Endodermal cell (in vitro differentiated cells): ENCODE results near the gene RBBP8. TPM values are rescaled to one million over a fixed set of nuclear protein-coding genes. Genes with fewer than 3 reads are reported as not detected.

Experiments
- DNase-seq: peaks from one replicate; pipeline ENCODE4 v3.0.0-alpha.2; 2017
- H3K27ac ChIP-seq: 2 replicates; pipeline ENCODE4 v1.5.1; 2013; ENCODE audit warnings: mild to moderate bottlenecking, low read depth, low read length, moderate library complexity
- H3K27me3 ChIP-seq: 2 replicates; pipeline ENCODE4 v1.6.1; 2013; ENCODE audit warnings: mild to moderate bottlenecking, low read length, moderate library complexity; ENCODE audit not compliant: insufficient read depth, control insufficient read depth, poor library complexity, severe bottlenecking
- H3K36me3 ChIP-seq: 2 replicates; pipeline ENCODE4 v1.7.0; 2013; ENCODE audit warnings: mild to moderate bottlenecking, low read length, moderate library complexity; ENCODE audit not compliant: control insufficient read depth, insufficient read depth
- H3K4me1 ChIP-seq: one replicate; pipeline ENCODE4 v1.7.0; 2013; ENCODE audit warnings: low read length; ENCODE audit not compliant: control insufficient read depth, insufficient read depth
- H3K4me3 ChIP-seq: 2 replicates; pipeline ENCODE4 v1.5.1; 2013; ENCODE audit warnings: mild to moderate bottlenecking, low read length, moderate library complexity
- H3K9ac ChIP-seq: 2 replicates; pipeline ENCODE4 v1.6.1; 2013; ENCODE audit warnings: mild to moderate bottlenecking, low read length, moderate library complexity; ENCODE audit not compliant: poor library complexity, severe bottlenecking; ENCODE audit errors: extremely low read depth
- H3K9me3 ChIP-seq: 2 replicates; pipeline ENCODE4 v1.6.1; 2013; ENCODE audit warnings: mild to moderate bottlenecking, low read length, moderate library complexity; ENCODE audit not compliant: control insufficient read depth
- H3K27ac Mint-ChIP-seq: 2 replicates; pipeline ENCODE4 v1.8.0; 2020; ENCODE audit warnings: mixed read lengths
- H3K27me3 Mint-ChIP-seq: 2 replicates; pipeline ENCODE4 v1.8.0; 2021; ENCODE audit warnings: mild to moderate bottlenecking, mixed read lengths; ENCODE audit not compliant: insufficient read depth
- H3K36me3 Mint-ChIP-seq: 2 replicates; pipeline ENCODE4 v1.8.0; 2020; ENCODE audit warnings: low read depth, mixed read lengths
- H3K4me1 Mint-ChIP-seq: 2 replicates; pipeline ENCODE4 v1.8.0; 2020; ENCODE audit warnings: mixed read lengths
- H3K4me3 Mint-ChIP-seq: 2 replicates; pipeline ENCODE4 v1.8.0; 2020; ENCODE audit warnings: mild to moderate bottlenecking, moderate library complexity, mixed read lengths
- H3K9me3 Mint-ChIP-seq: 2 replicates; pipeline ENCODE4 v1.8.0; 2020; ENCODE audit warnings: mild to moderate bottlenecking, mixed read lengths
- CTCF ChIP-seq: fragments of 200-600 bp; sonication (generic); conservative IDR thresholded peaks from 2 replicates; pipeline ENCODE4 v1.5.0; 2021; ENCODE audit warnings: antibody characterized with exemption, mild to moderate bottlenecking
- WGBS, 2 experiments: methylation state at CpG; one replicate each; pipeline versions ENCODE4 v1.1.5 to v1.1.7; 2013; ENCODE audit warnings: missing lambda C conversion rate in 2 of 2, mixed read lengths in 1 of 2; ENCODE audit not compliant: insufficient coverage in 1 of 2, insufficient read length in 1 of 2; 5-methylcytosine and 5-hydroxymethylcytosine counted together
- total RNA-seq, 2 donors: library from RNA; stranded (reverse); fragmentation: NEBNext Ultra II Directional in 1 of 2; extraction: Animal tissue kit (Norgen Biotek cat#: 25700) in 1 of 2; gene quantifications; 2 replicates in 1 of 2; 3 replicates in 1 of 2; pipeline ENCODE4 v1.2.1, GENCODE V29; 2021

Gene RBBP8
- total RNA-seq, 2 donors from 2014 or later = 44.3 to 55.5 TPM

DNA sequence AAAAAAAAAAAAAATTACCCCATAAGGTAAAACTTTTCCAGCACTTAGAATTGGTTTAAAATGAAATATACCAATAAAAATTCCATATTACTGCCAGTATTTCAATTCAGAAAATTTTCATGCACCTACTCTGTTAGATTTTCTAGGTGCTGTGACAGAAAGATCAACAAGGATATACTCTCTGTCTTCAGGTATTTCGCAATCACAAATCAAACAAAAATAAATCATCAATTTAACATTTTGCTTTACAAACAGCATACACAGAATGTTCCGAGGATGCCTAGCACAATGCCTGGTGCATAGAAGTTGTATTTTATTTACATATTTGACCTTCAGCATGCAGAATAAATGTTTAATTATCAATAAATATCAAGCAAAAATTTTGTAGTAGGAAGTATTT, 66.5 kb downstream of the RBBP8 start:
- peaks cover 45% of the 10 kb centered on the region for H3K36me3 ChIP-seq
- no peak overlapping the region for H3K4me3 ChIP-seq
- Mint-ChIP-seq H3K4me3 (no peak overlapping the region), H3K36me3 (peaks cover 38% of the 10 kb centered on the region), H3K4me1 (peaks cover 3% of the 10 kb centered on the region), H3K27ac (no peak overlapping the region), H3K9me3 (no peaks in the 10 kb centered on the region), H3K27me3 (no peaks in the 10 kb centered on the region)
- H3K4me1 ChIP-seq = peaks cover 8% of the 10 kb centered on the region
- no peak overlapping the region for H3K9ac ChIP-seq
- H3K9me3 ChIP-seq = no peaks in the 10 kb centered on the region
- H3K27ac ChIP-seq = no peak overlapping the region
- no peaks in the 10 kb centered on the region for H3K27me3 ChIP-seq
- DNase-seq = no peak
- no peak for TF ChIP-seq CTCF
- WGBS, 2 experiments = 100% methylated on average over 2 of the region's 2 CpGs; no CpG with 5 or more reads in 1 of the 2 experiments

GRCh38 chr18:23003289-23003688, 70.2 kb downstream of the RBBP8 start:
- H3K9me3 ChIP-seq = no peaks in the 10 kb centered on the region
- H3K27ac Mint-ChIP-seq = no peak overlapping the region
- no peaks in the 10 kb centered on the region for H3K27me3 ChIP-seq
- no peak overlapping the region for H3K4me3 Mint-ChIP-seq
- H3K9me3 Mint-ChIP-seq = no peaks in the 10 kb centered on the region
- H3K36me3 Mint-ChIP-seq = peaks cover 58% of the 10 kb centered on the region
- no peak overlapping the region for H3K9ac ChIP-seq
- H3K4me3 ChIP-seq = no peak overlapping the region
- H3K27ac ChIP-seq = no peak overlapping the region
- WGBS, 2 experiments = 92 to 96% methylated on average over 2 to 3 of the region's 3 CpGs
- peaks cover 53% of the 10 kb centered on the region for H3K36me3 ChIP-seq
- no peak for DNase-seq
- TF ChIP-seq CTCF = no peak
- peaks cover 3% of the 10 kb centered on the region for H3K4me1 Mint-ChIP-seq
- no peaks in the 10 kb centered on the region for H3K27me3 Mint-ChIP-seq
- H3K4me1 ChIP-seq = peaks cover 8% of the 10 kb centered on the region

DNA sequence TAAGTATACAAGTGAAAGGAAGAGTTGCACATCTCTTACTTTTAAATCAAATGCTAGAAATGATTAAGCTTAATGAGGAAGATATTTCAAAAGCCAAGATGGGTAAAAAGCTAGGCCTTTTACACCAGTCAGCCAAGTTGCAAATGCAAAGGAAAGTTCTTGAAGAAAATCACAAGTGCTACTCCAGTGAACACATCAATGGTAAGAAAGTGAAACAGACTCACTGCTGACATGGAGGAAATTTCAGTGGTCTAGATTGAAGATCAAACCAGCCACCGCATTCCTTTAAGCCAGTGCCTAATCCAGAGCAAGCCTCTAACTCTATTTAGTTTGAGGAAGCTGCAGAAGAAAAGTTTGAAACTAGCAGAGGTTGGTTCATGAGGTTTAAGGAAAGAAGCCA, 79.1 kb downstream of the RBBP8 start:
- H3K4me3 ChIP-seq = no peak overlapping the region
- TF ChIP-seq CTCF = no peak
- no peaks in the 10 kb centered on the region for H3K27me3 Mint-ChIP-seq
- H3K36me3 Mint-ChIP-seq = peaks cover 40% of the 10 kb centered on the region
- WGBS, 2 experiments = 94% methylated on average over 1 of the region's 1 CpG; no CpG with 5 or more reads in 1 of the 2 experiments
- H3K9ac ChIP-seq = no peak overlapping the region
- H3K4me3 Mint-ChIP-seq = no peak overlapping the region
- DNase-seq = no peak
- no peaks in the 10 kb centered on the region for H3K4me1 Mint-ChIP-seq
- no peak overlapping the region for H3K27ac ChIP-seq
- H3K9me3 ChIP-seq = no peaks in the 10 kb centered on the region
- no peak overlapping the region for H3K27ac Mint-ChIP-seq
- H3K36me3 ChIP-seq = peaks cover 29% of the 10 kb centered on the region
- no peaks in the 10 kb centered on the region for H3K27me3 ChIP-seq
- H3K4me1 ChIP-seq = no peaks in the 10 kb centered on the region
- no peaks in the 10 kb centered on the region for H3K9me3 Mint-ChIP-seq
